ENCODE data around the gene CACYBP.

- TF ChIP-seq CTCF (IDR thresholded peaks at IDR 0.05 in 8 of 11, conservative IDR thresholded peaks at IDR 0.05 in 3 of 11) (no peak), POLR2AphosphoS5 (IDR thresholded peaks at IDR 0.05) (no peak), POLR2A (IDR thresholded peaks at IDR 0.05) (no peak)
Measured at GRCh38 chr1:174966008-174966572, 33.7 kb upstream of the CACYBP start.

Measured in spleen (tissue), 7 donors.